Vagina (tissue), 2 donors: ENCODE data around the gene SPATS2. TPM values are rescaled to one million over a fixed set of nuclear protein-coding genes. Genes with fewer than 3 reads are reported as not detected.

Experiments used
- DNase-seq, 2 donors: peaks; one replicate each; pipeline ENCODE4 v3.0.0-alpha.2; 2017; ENCODE audit errors: extremely low spot score in 2 of 2
- H3K27ac ChIP-seq: fragments of 200-600 bp; sonication (generic); one replicate; pipeline ENCODE4 v1.5.1; 2019
- H3K27me3 ChIP-seq: fragments of 200-600 bp; sonication (generic); one replicate; pipeline ENCODE4 v1.5.1; 2019
- H3K36me3 ChIP-seq, 2 donors: fragments of 200-600 bp; sonication (generic); one replicate each; pipeline ENCODE4 v1.5.1; 2017 to 2019
- H3K4me1 ChIP-seq: fragments of 200-600 bp; sonication (generic); one replicate; pipeline ENCODE4 v1.5.1; 2019
- H3K4me3 ChIP-seq, 2 donors: fragments of 200-600 bp; sonication (generic); 1 replicate in 1 of 2; 2 replicates in 1 of 2; pipeline ENCODE4 v1.5.1; 2016 to 2019
- H3K9me3 ChIP-seq: fragments of 200-600 bp; sonication (generic); one replicate; pipeline ENCODE4 v1.5.1; 2019
- CTCF ChIP-seq, 3 experiments: fragments of 450-650 bp in 2 of 3; fragments of 200-600 bp in 1 of 3; sonication (generic) in 1 of 3; IDR thresholded peaks; one replicate each; pipeline ENCODE4 v1.5.1; 2017 to 2019; ENCODE audit warnings: antibody characterized with exemption in 3 of 3, mild to moderate bottlenecking in 2 of 3, moderate library complexity in 2 of 3
- POLR2A ChIP-seq, 2 donors: fragments of 450-650 bp; IDR thresholded peaks; one replicate each; pipeline ENCODE4 v1.6.1; 2017; ENCODE audit warnings: antibody characterized with exemption in 2 of 2, mild to moderate bottlenecking in 2 of 2, moderate library complexity in 2 of 2
- POLR2AphosphoS5 ChIP-seq, 2 donors: sonication (generic); formaldehyde crosslinking; IDR thresholded peaks; one replicate each; pipeline ENCODE4 v1.9.0; 2017; ENCODE audit warnings: antibody characterized with exemption in 2 of 2, mild to moderate bottlenecking in 2 of 2, low read depth in 1 of 2; ENCODE audit not compliant: insufficient read depth in 1 of 2
- intact Hi-C: fragments of 100-400 bp; cut with DNase I; formaldehyde crosslinking; loops from one replicate; pipeline ENCODE4 v1.15.1; 2023
- total RNA-seq: library from RNA; depleted of rRNA; stranded (reverse); fragments of >200 nt; gene quantifications from one replicate; pipeline ENCODE4 v1.2.3, GENCODE V29; 2016

Gene SPATS2
- total RNA-seq, 1 donor from 2014 or later = 28.0 TPM

DNA sequence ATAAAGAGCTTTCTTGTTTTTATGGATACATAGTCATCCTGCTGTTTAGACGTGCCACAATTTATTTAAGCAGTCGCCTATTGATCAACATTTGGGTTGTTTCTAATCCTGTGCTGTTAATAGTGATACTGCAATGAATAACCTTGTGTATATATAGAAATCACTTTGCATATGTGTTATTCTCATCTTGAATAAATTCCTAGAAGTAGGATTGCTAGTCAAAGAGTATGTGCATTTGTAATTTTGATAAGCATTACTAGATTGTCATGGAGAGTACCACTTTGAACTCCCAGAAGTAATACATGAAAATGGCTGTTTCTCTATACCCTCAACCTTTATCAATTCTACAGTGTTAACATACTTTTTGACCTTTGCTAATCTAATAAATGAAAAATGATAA is 126.6 kb downstream of the SPATS2 start:
- Histone ChIP-seq H3K4me1 (no peaks in the 10 kb centered on the region), H3K36me3 (no peaks in the 10 kb centered on the region), H3K27ac (no peak overlapping the region), H3K4me3 (no peak overlapping the region), H3K9me3 (no peaks in the 10 kb centered on the region), H3K27me3 (no peaks in the 10 kb centered on the region)
- intact Hi-C loops = no loop called here
- DNase-seq = no peak
- no peak for TF ChIP-seq POLR2AphosphoS5 (IDR thresholded peaks at IDR 0.05; ENCODE audit: insufficient read depth in 1 of 2, low read depth in 1 of 2)
- no peak for TF ChIP-seq CTCF (IDR thresholded peaks at IDR 0.05)
- no peak for TF ChIP-seq POLR2A (IDR thresholded peaks at IDR 0.05)

DNA sequence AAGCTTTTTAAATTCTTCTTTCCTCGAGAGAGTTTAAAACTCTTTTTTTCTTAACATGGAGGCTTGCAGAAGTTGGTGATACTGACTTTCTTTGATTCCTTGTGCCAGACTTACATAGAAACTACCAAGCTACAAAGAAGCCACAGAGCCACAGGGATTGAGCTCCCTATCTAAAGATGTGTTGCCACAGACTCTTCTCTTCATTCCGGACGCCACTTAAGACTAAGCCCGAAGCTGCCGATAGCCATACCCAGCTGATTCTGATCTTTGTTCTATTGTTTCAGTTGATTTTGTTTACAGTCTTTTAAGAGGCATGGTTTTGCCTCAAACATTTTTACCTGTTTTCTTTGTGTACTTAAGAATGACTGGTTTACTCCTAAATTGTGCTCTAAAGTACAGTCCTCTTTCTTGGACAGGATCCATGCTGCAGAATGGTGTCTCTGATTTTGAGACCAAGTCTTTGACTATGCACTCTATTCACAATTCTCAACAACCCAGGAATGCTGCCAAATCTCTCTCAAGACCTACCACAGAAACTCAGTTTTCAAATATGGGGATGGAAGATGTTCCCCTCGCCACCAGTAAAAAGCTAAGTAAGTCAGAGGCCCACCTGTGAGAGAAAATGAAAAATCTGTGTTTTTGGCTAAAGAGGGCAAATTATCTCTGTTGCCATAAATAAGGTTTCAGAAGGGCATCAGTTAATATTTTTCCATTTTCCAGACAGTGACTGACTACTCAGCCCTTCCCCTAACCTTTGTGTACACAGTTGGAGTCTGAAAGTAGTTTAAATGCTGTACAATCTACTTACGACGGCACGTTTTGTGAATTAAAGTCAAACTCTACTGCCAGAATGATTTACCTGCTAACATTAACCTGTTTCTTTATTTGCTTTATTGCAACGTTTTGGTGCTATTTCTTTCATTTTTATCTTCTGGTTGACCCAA is 129.4 kb downstream of the SPATS2 start:
- TF ChIP-seq CTCF (IDR thresholded peaks at IDR 0.05) = no peak
- no peak for TF ChIP-seq POLR2AphosphoS5 (IDR thresholded peaks at IDR 0.05; ENCODE audit: insufficient read depth in 1 of 2, low read depth in 1 of 2)
- TF ChIP-seq POLR2A (IDR thresholded peaks at IDR 0.05) = no peak
- DNase-seq = no peak
- no peak overlapping the region for H3K27ac ChIP-seq
- H3K9me3 ChIP-seq = no peaks in the 10 kb centered on the region
- H3K27me3 ChIP-seq = no peaks in the 10 kb centered on the region
- no peaks in the 10 kb centered on the region for H3K4me1 ChIP-seq
- intact Hi-C loops = no loop called here
- H3K4me3 ChIP-seq = no peak overlapping the region
- H3K36me3 ChIP-seq = peaks cover 0 to 7% of the 10 kb centered on the region in 2 donors

- Histone ChIP-seq H3K27ac (no peak overlapping the region), H3K36me3 (peaks cover 0 to 7% of the 10 kb centered on the region in 2 donors), H3K4me1 (no peaks in the 10 kb centered on the region), H3K27me3 (no peaks in the 10 kb centered on the region), H3K9me3 (no peaks in the 10 kb centered on the region), H3K4me3 (no peak overlapping the region)
- no peak for DNase-seq
- intact Hi-C loops = no loop called here
- TF ChIP-seq POLR2AphosphoS5 (IDR thresholded peaks at IDR 0.05; ENCODE audit: insufficient read depth in 1 of 2, low read depth in 1 of 2) (no peak), POLR2A (IDR thresholded peaks at IDR 0.05) (no peak), CTCF (IDR thresholded peaks at IDR 0.05) (no peak)
Observed at GRCh38 chr12:49501895-49502294, 134.6 kb downstream of the SPATS2 start.

DNA sequence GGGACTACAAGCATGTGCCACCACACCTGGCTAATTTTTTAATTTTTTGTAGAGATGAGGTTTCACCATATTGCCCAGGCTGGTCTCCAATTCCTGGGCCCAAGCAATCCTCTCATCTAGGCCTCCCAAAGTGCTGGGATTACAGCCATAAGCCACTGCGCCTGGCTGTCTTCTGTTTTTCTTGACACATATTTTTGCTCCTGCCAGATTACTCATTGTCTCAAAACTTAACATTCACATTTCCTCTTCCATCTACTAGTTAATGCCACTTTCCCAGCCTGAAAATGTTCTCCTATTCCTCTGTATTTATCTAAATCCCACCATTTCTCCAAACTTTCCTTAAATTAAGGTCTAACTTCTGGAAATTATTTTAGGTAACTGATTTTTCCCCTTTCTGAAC is 135.3 kb downstream of the SPATS2 start:
- TF ChIP-seq POLR2A (IDR thresholded peaks at IDR 0.05) (no peak), POLR2AphosphoS5 (IDR thresholded peaks at IDR 0.05; ENCODE audit: insufficient read depth in 1 of 2, low read depth in 1 of 2) (no peak), CTCF (IDR thresholded peaks at IDR 0.05) (no peak)
- no peak for DNase-seq
- no peaks in the 10 kb centered on the region for H3K27me3 ChIP-seq
- intact Hi-C loops = no loop called here
- H3K4me1 ChIP-seq = no peaks in the 10 kb centered on the region
- H3K9me3 ChIP-seq = no peaks in the 10 kb centered on the region
- no peak overlapping the region for H3K27ac ChIP-seq
- no peak overlapping the region for H3K4me3 ChIP-seq
- peaks cover 0 to 7% of the 10 kb centered on the region in 2 donors for H3K36me3 ChIP-seq

GRCh38 chr12:49503674-49504180 is 136.5 kb downstream of the SPATS2 start:
- H3K4me3 ChIP-seq = no peak overlapping the region
- no peaks in the 10 kb centered on the region for H3K27me3 ChIP-seq
- TF ChIP-seq CTCF (IDR thresholded peaks at IDR 0.05) (no peak), POLR2A (IDR thresholded peaks at IDR 0.05) (no peak), POLR2AphosphoS5 (IDR thresholded peaks at IDR 0.05; ENCODE audit: insufficient read depth in 1 of 2, low read depth in 1 of 2) (no peak)
- intact Hi-C loops = no loop called here
- DNase-seq = no peak
- H3K27ac ChIP-seq = no peak overlapping the region
- peaks cover 0 to 7% of the 10 kb centered on the region in 2 donors for H3K36me3 ChIP-seq
- H3K4me1 ChIP-seq = no peaks in the 10 kb centered on the region
- no peaks in the 10 kb centered on the region for H3K9me3 ChIP-seq
